Activated T-cell treated with anti-CD3 and anti-CD28 coated beads, Interleukin-2, amount 50 U/mL, for 72 hours (primary cell): Measurements from ENCODE around the gene ZFPM1. TPM values are rescaled to one million over a fixed set of nuclear protein-coding genes. Genes with fewer than 3 reads are reported as not detected.

Source experiments
- ATAC-seq, 2 donors: fragments of 150-1000 bp; cut with Tn5 transposase; replicated peaks in 1 of 2; 2 replicates each; pipeline ENCODE4 v1.10.0; 2021; ENCODE audit warnings: moderate library complexity in 2 of 2, mild to moderate bottlenecking in 1 of 2
- DNase-seq, 2 donors: peaks; one replicate each; pipeline ENCODE4 v3.0.0; 2021 to 2022; ENCODE audit warnings: mixed read lengths in 1 of 2
- H3K27ac Mint-ChIP-seq: one replicate; pipeline ENCODE4 v1.8.0; 2022; ENCODE audit warnings: mild to moderate bottlenecking, moderate library complexity, mixed read lengths
- H3K27me3 Mint-ChIP-seq: one replicate; pipeline ENCODE4 v1.8.0; 2022; ENCODE audit warnings: low read depth, mixed read lengths
- H3K36me3 Mint-ChIP-seq, 2 donors: one replicate each; pipeline ENCODE4 v1.8.0; 2022; ENCODE audit warnings: mixed read lengths in 2 of 2, mild to moderate bottlenecking in 1 of 2; ENCODE audit not compliant: insufficient read depth in 2 of 2
- H3K4me1 Mint-ChIP-seq: one replicate; pipeline ENCODE4 v1.8.0; 2022; ENCODE audit warnings: low read depth, mixed read lengths
- H3K4me3 Mint-ChIP-seq, 2 donors: one replicate each; pipeline ENCODE4 v1.8.0; 2022; ENCODE audit warnings: mild to moderate bottlenecking in 2 of 2, mixed read lengths in 2 of 2, moderate library complexity in 2 of 2
- H3K9me3 Mint-ChIP-seq, 2 donors: one replicate each; pipeline ENCODE4 v1.8.0; 2022; ENCODE audit warnings: mixed read lengths in 2 of 2
- total RNA-seq, 2 donors: library from RNA; stranded (reverse); gene quantifications; one replicate each; pipeline ENCODE4 v1.2.3, GENCODE V29; 2022

Gene ZFPM1
- total RNA-seq, 2 donors from 2014 or later = 12.2 to 13.8 TPM

DNA sequence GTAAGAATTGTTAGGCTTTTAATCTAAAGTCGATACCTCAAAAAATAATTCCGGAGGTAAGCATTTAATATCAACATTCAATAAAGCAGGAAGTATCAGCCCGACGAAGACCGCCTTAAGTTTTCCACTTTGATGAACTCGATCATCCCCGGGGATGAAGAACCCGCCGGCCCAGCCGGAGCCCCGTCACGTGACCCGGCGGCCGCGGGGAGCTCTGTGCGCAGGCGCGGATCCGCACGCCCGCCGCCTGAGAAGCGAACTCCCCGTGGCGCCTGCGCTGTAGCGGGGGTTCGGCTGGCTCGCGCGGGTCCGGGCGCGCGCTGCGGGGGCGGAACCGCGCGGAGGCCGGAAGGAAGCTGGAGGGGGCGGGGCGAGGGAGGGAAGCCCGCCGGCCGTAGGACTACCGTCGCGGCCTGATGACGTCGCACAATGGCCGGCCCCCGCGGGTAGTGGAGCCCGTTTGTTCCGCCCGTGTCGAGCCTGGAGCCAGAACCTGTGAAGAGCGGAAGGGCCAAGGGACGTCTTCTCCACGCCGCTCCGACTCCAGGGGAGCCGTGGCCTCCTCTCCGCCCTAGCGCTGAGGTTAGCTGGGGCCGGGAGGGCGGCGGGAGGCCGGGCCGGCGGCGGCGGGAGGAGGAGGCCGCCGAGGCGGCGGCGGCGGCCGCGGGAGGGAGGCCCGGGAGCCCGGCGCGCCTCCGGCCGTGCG is 117.1 kb downstream of the ZFPM1 start, which contains the start of gene ZC3H18:
ZC3H18 (plus strand) TSS at position 419 of the 706 bp plus-strand sequence. CDS start 6,721 bp downstream, outside the sequence.
- H3K4me1 Mint-ChIP-seq = peaks cover 57% of the 10 kb centered on the region
- H3K27me3 Mint-ChIP-seq = no peaks in the 10 kb centered on the region
- peaks cover 0 to 5% of the 10 kb centered on the region in 2 donors for H3K36me3 Mint-ChIP-seq
- DNase-seq = peak; percentile 96 to 98
- peak within 1 kb of the TSS; percentile 91 for H3K27ac Mint-ChIP-seq
- peak within 1 kb of the TSS; percentile 92 to 93 for H3K4me3 Mint-ChIP-seq
- no peaks in the 10 kb centered on the region for H3K9me3 Mint-ChIP-seq
- ATAC-seq = peak; percentile 78 to 82

DNA sequence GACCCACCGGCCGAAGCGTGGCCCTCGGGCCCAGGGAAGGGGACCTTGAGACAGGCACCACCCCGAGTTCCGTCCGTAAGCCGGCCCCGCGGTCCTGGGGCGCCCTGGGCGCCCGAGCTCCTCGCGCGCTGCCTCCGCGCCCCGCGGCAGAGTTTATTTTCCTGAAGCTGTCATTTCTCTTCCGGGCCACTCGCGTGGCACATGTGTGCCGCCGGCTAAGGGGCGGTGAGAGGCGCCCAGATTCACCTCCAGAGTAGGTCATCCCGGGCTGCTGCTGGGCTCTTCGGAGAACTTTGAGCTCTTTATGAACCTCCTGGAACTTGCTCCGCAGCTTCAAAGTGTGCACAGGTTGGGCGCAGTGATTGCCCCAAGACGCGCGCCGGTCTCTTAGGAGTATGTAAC is 117.6 kb downstream of the ZFPM1 start:
- peak; percentile 39 to 50 for DNase-seq
- H3K4me3 Mint-ChIP-seq = peak overlapping the region; percentile 86 to 91
- no peaks in the 10 kb centered on the region for H3K27me3 Mint-ChIP-seq
- H3K27ac Mint-ChIP-seq = peak overlapping the region; percentile 72
- no peaks in the 10 kb centered on the region for H3K9me3 Mint-ChIP-seq
- peaks cover 53% of the 10 kb centered on the region for H3K4me1 Mint-ChIP-seq
- peaks cover 0 to 5% of the 10 kb centered on the region in 2 donors for H3K36me3 Mint-ChIP-seq
- peak; percentile 41 to 43 for ATAC-seq

DNA sequence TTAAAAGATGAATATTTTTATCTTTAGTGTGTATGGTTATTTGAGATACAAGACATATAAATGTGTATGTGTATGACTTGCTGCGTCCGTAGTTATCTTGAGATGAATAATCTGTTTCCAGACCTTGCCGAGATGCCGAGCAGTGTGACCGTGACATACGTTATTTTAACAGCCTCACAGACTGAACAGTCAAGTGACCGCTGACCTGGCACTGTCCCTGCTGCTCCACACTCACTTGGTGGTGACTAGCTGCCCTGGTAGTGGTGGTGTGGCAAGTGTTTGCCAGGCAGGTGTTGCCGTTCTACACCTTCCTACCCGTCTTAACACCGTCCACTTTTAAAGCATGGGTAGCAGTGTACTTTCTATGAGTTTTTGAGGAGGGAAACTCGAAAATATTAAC is 122.2 kb downstream of the ZFPM1 start:
- Mint-ChIP-seq H3K27me3 (no peaks in the 10 kb centered on the region), H3K27ac (no peak overlapping the region), H3K36me3 (peaks cover 10 to 20% of the 10 kb centered on the region in 2 donors), H3K4me1 (peaks cover 65% of the 10 kb centered on the region), H3K9me3 (no peaks in the 10 kb centered on the region), H3K4me3 (no peak overlapping the region)
- DNase-seq (no peak), ATAC-seq (no peak)

DNA sequence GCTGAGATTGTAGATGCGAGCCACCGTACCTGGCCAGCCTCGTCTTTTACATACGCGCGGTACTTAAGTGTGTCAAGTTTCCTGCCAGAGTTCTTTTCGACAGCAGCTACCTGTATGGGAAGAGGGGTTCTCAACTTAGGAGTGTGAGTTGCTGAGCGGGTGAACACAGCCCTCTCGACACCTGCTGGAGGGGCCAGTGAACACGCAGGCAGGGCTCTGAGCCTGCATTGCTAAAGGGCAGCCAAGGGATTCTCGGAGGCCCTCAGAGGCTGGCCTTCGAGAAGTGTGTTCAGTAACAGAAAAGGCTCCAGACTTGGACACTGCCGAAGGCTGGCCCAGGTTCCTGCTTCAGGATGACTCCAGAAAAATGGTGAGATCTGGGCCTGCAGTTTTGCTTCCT is 123.2 kb downstream of the ZFPM1 start:
- Mint-ChIP-seq H3K4me1 (peaks cover 69% of the 10 kb centered on the region), H3K4me3 (no peak overlapping the region), H3K9me3 (no peaks in the 10 kb centered on the region), H3K27me3 (no peaks in the 10 kb centered on the region), H3K36me3 (peaks cover 10 to 24% of the 10 kb centered on the region in 2 donors), H3K27ac (no peak overlapping the region)
- DNase-seq = no peak
- no peak for ATAC-seq

DNA sequence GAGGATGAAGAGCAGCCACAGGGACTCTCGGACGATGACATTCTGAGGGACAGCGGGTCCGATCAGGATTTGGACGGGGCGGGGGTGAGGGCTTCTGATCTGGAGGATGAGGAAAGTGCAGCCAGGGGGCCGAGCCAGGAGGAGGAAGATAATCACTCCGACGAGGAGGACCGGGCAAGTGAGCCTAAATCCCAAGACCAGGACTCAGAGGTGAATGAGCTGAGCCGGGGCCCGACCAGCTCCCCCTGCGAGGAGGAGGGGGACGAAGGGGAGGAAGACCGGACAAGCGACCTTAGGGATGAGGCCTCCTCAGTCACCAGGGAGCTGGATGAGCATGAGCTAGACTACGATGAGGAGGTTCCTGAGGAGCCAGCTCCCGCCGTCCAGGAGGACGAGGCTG is 124.1 kb downstream of the ZFPM1 start:
- Mint-ChIP-seq H3K9me3 (no peaks in the 10 kb centered on the region), H3K36me3 (peaks cover 12 to 28% of the 10 kb centered on the region in 2 donors), H3K27ac (peak overlapping the region; percentile 80), H3K27me3 (no peaks in the 10 kb centered on the region), H3K4me1 (peaks cover 65% of the 10 kb centered on the region), H3K4me3 (no peak overlapping the region)
- DNase-seq (no peak), ATAC-seq (no peak)

DNA sequence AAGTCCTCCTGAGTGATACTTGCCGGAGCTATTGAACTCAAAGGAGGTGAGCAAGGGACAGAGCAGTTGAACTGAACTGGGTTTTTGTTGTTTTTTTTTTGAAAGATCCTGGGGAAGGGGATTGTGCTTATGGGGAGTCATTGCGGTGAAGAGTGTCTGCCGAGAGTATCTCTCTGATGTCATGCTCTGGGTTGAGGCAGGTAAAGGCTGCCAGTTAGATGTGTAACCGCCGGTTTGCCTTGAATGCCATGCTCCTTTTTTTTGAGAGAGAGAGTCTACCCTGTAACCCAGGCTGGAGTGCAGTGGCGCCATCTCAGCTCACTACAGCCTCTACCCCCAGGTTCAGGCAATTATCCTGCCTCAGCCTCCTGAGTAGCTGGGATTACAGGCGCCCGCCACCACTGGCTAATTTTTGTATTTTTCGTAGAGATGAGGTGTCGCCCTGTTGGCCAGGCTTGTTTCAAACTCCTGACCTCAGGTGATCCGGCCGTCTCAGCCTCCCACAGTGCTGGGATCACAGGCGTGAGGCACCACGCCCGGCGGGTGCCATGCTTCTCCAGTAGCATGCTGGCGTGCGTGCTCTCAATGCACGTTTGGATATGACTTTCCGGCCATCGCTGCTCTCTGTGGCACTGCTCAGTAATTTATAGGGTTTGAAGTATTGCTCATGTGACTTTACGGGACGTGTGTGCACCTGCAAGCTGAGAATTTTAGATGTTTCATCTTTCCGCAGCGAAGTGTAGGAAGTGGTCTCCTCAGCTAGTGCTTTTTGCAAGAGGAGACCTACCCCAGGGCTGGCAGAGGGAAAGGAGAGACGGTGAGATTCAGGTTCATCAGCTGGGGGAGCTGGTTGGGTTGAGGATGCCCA is 125.6 kb downstream of the ZFPM1 start:
- H3K27me3 Mint-ChIP-seq = no peaks in the 10 kb centered on the region
- DNase-seq (no peak), ATAC-seq (peak; percentile 67 to 72)
- no peaks in the 10 kb centered on the region for H3K9me3 Mint-ChIP-seq
- H3K4me3 Mint-ChIP-seq = peak overlapping the region; percentile 14 to 27
- H3K4me1 Mint-ChIP-seq = peaks cover 56% of the 10 kb centered on the region
- H3K27ac Mint-ChIP-seq = peak overlapping the region; percentile 80
- H3K36me3 Mint-ChIP-seq = peaks cover 12 to 28% of the 10 kb centered on the region in 2 donors

DNA sequence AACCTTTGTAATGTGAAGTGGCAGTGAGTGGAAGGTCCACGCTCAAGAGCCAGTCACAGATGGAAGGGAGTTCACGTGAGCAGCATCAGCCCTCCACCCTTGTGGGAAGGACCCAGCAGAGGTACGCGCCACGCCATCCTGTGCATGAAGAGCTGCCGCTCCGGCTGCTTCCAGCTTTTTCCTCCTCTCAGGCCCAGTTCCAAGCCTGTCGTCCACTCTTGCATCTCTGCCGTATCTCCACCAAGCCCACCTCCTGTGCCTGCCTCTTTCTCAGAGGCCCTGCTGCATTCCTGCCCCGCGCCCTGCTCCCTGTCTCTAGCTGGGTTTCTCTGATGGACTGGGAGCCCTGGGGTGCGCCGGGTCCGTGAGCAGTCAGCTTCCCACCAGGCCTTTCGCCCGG is 127.3 kb downstream of the ZFPM1 start:
- ATAC-seq (no peak), DNase-seq (no peak)
- Mint-ChIP-seq H3K27ac (peak overlapping the region; percentile 66), H3K4me1 (peaks cover 59% of the 10 kb centered on the region), H3K27me3 (no peaks in the 10 kb centered on the region), H3K36me3 (peaks cover 12 to 25% of the 10 kb centered on the region in 2 donors), H3K4me3 (no peak overlapping the region), H3K9me3 (no peaks in the 10 kb centered on the region)

DNA sequence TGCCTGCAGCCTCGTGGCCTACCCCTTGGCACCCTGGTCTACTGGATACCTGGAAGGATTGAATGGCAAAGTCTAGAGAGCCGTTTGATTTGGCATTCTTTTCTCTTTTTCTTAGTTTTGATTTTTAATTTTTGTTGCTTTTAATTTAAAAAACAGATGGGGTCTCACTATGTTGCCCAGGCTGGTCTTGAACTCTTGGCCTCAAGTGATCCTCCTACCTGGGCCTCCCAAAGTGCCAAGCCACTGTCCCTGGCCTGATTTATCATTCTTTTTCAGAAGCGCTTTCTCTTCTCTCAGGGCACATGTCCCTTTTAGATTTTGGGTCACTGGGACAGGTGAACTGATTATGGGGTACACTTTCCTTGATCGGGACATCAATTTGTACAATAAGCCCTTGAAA is 128.0 kb downstream of the ZFPM1 start:
- H3K36me3 Mint-ChIP-seq = peaks cover 12 to 27% of the 10 kb centered on the region in 2 donors

DNA sequence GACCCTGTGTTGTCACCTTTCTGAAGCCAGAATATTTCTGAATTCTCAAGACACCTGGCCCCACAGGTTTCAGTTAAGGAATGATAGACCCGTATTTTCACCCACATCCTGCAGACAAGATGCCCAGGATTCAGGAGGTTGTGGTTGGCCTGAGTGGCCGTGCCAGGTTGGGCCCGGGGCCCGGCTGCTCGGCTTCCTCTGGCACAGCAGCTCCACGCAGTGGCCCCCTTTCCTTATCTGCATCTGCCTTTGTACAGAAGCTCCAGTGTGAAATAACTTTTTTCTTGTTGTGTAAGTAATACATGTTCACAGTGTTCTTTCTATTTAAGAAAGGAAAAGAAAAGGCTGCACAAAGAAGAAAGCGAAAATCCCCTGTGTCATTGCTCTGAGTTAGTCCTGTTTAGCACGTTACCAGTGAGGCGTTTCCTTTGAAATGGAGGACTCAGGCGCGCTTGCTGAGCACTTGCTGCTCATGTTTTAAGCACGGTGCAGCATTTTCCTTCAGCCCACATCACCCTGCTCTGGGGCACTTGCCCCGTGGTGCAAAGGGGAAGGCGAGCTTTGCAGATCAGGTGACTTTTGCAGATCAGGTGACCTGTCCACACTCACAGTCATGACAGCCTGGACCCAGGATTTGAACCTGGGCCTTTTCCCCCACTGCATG is 130.0 kb downstream of the ZFPM1 start:
- Mint-ChIP-seq H3K4me3 (peak overlapping the region in 1 of 2 donors; percentile 72), H3K4me1 (peaks cover 52% of the 10 kb centered on the region), H3K27ac (peak overlapping the region; percentile 92), H3K36me3 (peaks cover 11 to 23% of the 10 kb centered on the region in 2 donors), H3K27me3 (no peaks in the 10 kb centered on the region), H3K9me3 (no peaks in the 10 kb centered on the region)
- DNase-seq = no peak
- peak in 1 of 2 donors; percentile 42 for ATAC-seq

More for the DNA sequence above, 128.0 kb downstream of the ZFPM1 start:
- H3K27me3 Mint-ChIP-seq = no peaks in the 10 kb centered on the region
- H3K4me1 Mint-ChIP-seq = peaks cover 59% of the 10 kb centered on the region
- ATAC-seq (no peak), DNase-seq (no peak)
- H3K27ac Mint-ChIP-seq = no peak overlapping the region
- H3K9me3 Mint-ChIP-seq = no peaks in the 10 kb centered on the region
- no peak overlapping the region for H3K4me3 Mint-ChIP-seq

DNA sequence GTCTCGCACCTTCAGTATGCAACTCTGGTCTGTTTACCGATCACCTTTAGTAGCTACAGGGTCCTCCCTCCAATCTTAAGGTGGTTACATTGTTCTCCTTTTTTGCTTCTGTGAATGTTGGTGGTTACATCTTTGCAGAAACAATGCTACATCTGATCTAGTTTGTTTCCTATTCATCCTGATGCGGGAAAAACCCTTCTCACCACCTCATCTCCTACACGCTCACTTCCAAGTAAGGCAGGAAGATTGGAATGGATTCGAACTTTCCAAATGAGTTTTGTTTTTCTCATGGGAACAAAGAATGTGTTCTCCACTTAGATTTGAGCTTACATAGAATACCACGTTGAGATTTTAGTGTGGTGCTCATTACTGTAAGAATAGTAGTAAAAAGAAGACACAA is 131.6 kb downstream of the ZFPM1 start:
- peak overlapping the region; percentile 78 for H3K27ac Mint-ChIP-seq
- H3K27me3 Mint-ChIP-seq = no peaks in the 10 kb centered on the region
- H3K4me1 Mint-ChIP-seq = peaks cover 52% of the 10 kb centered on the region
- H3K4me3 Mint-ChIP-seq = peak overlapping the region in 1 of 2 donors; percentile 47
- no peaks in the 10 kb centered on the region for H3K9me3 Mint-ChIP-seq
- no peak for ATAC-seq
- DNase-seq = no peak
- peaks cover 11 to 23% of the 10 kb centered on the region in 2 donors for H3K36me3 Mint-ChIP-seq

DNA sequence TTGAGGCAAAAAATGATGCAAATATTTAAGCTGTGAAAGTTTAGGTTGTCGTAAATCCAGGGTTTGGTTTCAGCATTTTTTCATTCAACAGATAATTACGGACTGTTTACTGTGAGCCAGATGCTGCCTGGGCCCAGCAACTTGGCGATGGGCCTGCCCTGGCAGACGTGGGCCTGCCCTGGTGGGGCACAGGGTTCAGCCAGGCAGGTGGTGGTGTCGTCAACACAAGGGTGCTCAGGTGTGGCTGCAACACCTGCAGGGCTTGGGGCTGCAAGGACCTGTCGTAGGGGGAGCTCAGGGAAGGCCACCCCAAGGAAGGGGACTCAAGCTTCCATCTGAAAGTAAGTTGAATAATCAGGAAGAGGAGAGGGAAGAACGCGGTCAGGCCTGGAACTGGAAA is 132.2 kb downstream of the ZFPM1 start:
- H3K9me3 Mint-ChIP-seq = no peaks in the 10 kb centered on the region
- peaks cover 11 to 24% of the 10 kb centered on the region in 2 donors for H3K36me3 Mint-ChIP-seq
- H3K4me1 Mint-ChIP-seq = peaks cover 48% of the 10 kb centered on the region
- H3K4me3 Mint-ChIP-seq = no peak overlapping the region
- H3K27me3 Mint-ChIP-seq = no peaks in the 10 kb centered on the region
- peak overlapping the region; percentile 78 for H3K27ac Mint-ChIP-seq
- no peak for ATAC-seq
- no peak for DNase-seq

DNA sequence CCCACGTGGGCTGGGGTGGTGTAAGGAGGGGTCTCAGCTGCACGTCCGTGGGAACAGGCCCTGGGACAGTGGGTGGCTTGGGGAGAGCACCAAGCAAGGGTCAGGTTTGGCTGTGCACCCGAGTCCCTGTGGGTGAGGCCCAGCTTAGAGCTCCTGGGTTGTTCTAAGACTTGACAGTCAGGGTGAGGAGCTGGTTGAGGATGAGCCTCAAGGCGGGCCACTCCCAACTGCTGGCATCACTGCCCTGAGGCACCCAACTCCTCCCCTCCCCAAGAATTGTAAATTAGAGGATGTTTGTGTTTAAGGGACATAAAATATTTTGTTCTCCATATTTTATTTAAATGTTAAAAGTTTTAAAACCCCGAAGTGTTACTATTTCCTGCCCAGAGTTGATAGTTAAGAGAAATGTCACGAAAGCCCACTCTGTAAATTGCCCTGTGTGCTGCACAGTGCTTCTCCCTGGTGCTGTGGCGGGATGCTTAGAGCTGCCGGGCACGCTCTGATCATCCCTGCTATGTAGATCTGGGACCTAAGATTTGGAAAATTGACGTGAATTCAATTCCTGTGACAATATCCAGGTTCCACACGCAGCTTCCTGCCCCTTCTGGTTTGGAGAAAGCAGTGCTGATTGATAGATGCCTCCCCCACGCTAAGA is 133.0 kb downstream of the ZFPM1 start:
- Mint-ChIP-seq H3K27ac (peak overlapping the region; percentile 78), H3K36me3 (peaks cover 11 to 26% of the 10 kb centered on the region in 2 donors), H3K27me3 (no peaks in the 10 kb centered on the region), H3K9me3 (no peaks in the 10 kb centered on the region), H3K4me1 (peaks cover 40% of the 10 kb centered on the region), H3K4me3 (no peak overlapping the region)
- no peak for DNase-seq
- ATAC-seq = no peak
